Type B pancreatic cell (in vitro differentiated cells): ENCODE data around the gene DNPEP. TPM values are rescaled to one million over a fixed set of nuclear protein-coding genes. Genes with fewer than 3 reads are reported as not detected.

Experiments
- DNase-seq: peaks from one replicate; pipeline ENCODE4 v3.0.0; 2021; ENCODE audit warnings: mixed read lengths; ENCODE audit not compliant: unreplicated experiment; ENCODE audit errors: extremely low spot score
- H3K27ac Mint-ChIP-seq: 2 replicates; pipeline ENCODE4 v1.8.0; 2021; ENCODE audit warnings: mild to moderate bottlenecking, mixed read lengths
- H3K27me3 Mint-ChIP-seq: 2 replicates; pipeline ENCODE4 v1.8.0; 2021; ENCODE audit warnings: mixed read lengths
- H3K36me3 Mint-ChIP-seq: 2 replicates; pipeline ENCODE4 v1.8.0; 2021; ENCODE audit warnings: mixed read lengths
- H3K4me1 Mint-ChIP-seq: one replicate; pipeline ENCODE4 v1.8.0; 2021; ENCODE audit warnings: mixed read lengths; ENCODE audit not compliant: unreplicated experiment
- H3K4me3 Mint-ChIP-seq: 2 replicates; pipeline ENCODE4 v1.8.0; 2021; ENCODE audit warnings: mild to moderate bottlenecking, mixed read lengths
- H3K9me3 Mint-ChIP-seq: 2 replicates; pipeline ENCODE4 v1.8.0; 2021; ENCODE audit warnings: mixed read lengths
- CTCF ChIP-seq: fragments of 200-600 bp; sonication (generic); conservative IDR thresholded peaks from 2 replicates; pipeline ENCODE4 v1.5.0; 2021; ENCODE audit warnings: antibody characterized with exemption, mild to moderate bottlenecking
- total RNA-seq: library from RNA; stranded (reverse); gene quantifications from 2 replicates; pipeline ENCODE4 v1.2.1, GENCODE V29; 2021; ENCODE audit warnings: low replicate concordance

Gene DNPEP
- total RNA-seq, 1 donor from 2014 or later, result 54.1 TPM

GRCh38 chr2:219426534-219427136 is 38.9 kb upstream of the DNPEP start:
- Mint-ChIP-seq H3K36me3 (no peaks in the 10 kb centered on the region), H3K4me1 (peaks cover 10% of the 10 kb centered on the region), H3K4me3 (no peak overlapping the region), H3K27ac (no peak overlapping the region), H3K9me3 (no peaks in the 10 kb centered on the region), H3K27me3 (peaks cover 9% of the 10 kb centered on the region)
- DNase-seq, result no peak
- TF ChIP-seq CTCF, result no peak

GRCh38 chr2:219426068-219426443 is 38.3 kb upstream of the DNPEP start:
- H3K9me3 Mint-ChIP-seq, result no peaks in the 10 kb centered on the region
- peaks cover 7% of the 10 kb centered on the region for H3K27me3 Mint-ChIP-seq
- no peaks in the 10 kb centered on the region for H3K36me3 Mint-ChIP-seq
- peaks cover 6% of the 10 kb centered on the region for H3K4me1 Mint-ChIP-seq
- DNase-seq, result no peak
- no peak overlapping the region for H3K4me3 Mint-ChIP-seq
- TF ChIP-seq CTCF, result no peak
- H3K27ac Mint-ChIP-seq, result no peak overlapping the region

GRCh38 chr2:219425238-219426067 is 37.7 kb upstream of the DNPEP start:
- Mint-ChIP-seq H3K4me3 (no peak overlapping the region), H3K36me3 (no peaks in the 10 kb centered on the region), H3K4me1 (peaks cover 6% of the 10 kb centered on the region), H3K27ac (no peak overlapping the region), H3K27me3 (peaks cover 12% of the 10 kb centered on the region), H3K9me3 (no peaks in the 10 kb centered on the region)
- DNase-seq, result no peak
- TF ChIP-seq CTCF, result no peak

GRCh38 chr2:219423652-219424377 is 36.1 kb upstream of the DNPEP start:
- Mint-ChIP-seq H3K27ac (no peak overlapping the region), H3K4me3 (no peak overlapping the region), H3K4me1 (peaks cover 4% of the 10 kb centered on the region), H3K36me3 (no peaks in the 10 kb centered on the region), H3K9me3 (no peaks in the 10 kb centered on the region), H3K27me3 (peaks cover 22% of the 10 kb centered on the region)
- TF ChIP-seq CTCF, result no peak
- DNase-seq, result no peak

GRCh38 chr2:219422952-219423534 is 35.3 kb upstream of the DNPEP start:
- peaks cover 4% of the 10 kb centered on the region for H3K4me1 Mint-ChIP-seq
- H3K36me3 Mint-ChIP-seq, result no peaks in the 10 kb centered on the region
- no peak for DNase-seq
- H3K4me3 Mint-ChIP-seq, result no peak overlapping the region
- no peak for TF ChIP-seq CTCF
- H3K27ac Mint-ChIP-seq, result no peak overlapping the region
- H3K27me3 Mint-ChIP-seq, result peaks cover 24% of the 10 kb centered on the region
- no peaks in the 10 kb centered on the region for H3K9me3 Mint-ChIP-seq
